GM18520 (cell line): ENCODE measurements around the gene ACOXL.
"Not testable (repeated sequence)": the region's sequence is repeated elsewhere in the genome, so short reads cannot be mapped to it uniquely, and the experiment has no call there.

Source experiments
- ATAC-seq: cut with Tn5 transposase; IDR thresholded peaks from one replicate; pipeline ENCODE4 v1.9.1; 2021; ENCODE audit not compliant: unreplicated experiment

The ACOXL gene

GRCh38 chr2:111031546-111032478 is 299.4 kb downstream of the ACOXL start:
- no peak for ATAC-seq

DNA sequence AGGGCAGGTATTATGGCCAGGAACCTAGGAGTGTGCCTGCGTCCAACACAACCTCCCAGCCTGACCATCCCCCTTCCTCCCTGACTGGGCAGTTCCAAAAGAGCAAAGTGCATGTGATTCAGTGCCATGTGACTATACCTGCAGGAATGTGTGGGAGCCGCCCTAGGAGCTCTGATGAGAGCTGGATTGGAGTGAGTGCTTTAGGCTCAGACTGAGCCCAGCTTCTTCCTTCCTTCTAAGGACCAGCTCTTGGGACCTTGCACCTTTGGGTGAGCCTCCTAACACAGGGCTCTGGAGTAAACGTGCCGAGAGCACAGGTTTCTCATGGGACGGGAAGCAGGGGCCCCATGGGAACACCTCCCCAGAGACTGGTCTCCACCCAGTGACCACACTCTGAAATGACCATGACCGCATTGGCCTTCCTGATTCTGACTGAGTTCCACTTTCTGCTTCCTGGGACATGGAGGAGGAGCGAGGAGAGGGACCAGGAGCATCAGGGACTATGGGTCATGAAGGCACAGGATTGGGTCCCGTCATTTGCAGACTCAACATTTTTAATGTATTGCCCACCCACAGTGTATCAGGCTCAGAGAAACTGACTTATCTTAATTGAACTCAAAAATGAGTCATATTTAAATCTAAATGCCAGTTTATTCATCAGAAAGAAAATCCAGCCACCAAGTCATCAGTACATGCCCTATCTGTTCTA is 300.5 kb downstream of the ACOXL start:
- ATAC-seq = no peak

GRCh38 chr2:111034146-111034545 is 301.8 kb downstream of the ACOXL start:
- ATAC-seq = no peak

DNA sequence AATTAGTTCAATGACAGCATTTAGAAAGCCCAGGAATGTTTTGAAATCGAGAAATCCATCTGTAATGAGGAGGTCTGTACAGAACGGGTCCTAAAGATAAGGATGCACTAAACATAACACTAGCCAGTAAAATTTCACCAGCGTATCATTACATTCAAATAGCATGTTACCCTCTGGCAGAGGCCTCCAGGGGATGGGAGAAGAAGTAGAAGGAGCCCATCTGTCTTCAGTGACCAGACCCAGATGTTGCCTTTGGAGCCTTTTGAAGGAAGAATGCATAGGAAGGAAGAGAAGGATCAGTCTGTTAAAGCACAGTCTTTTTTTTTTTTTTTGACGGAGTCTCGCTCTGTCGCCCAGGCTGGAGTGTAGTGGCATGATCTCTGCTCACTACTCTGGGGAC is 302.2 kb downstream of the ACOXL start:
- no peak for ATAC-seq

GRCh38 chr2:111035830-111036441 is 303.6 kb downstream of the ACOXL start:
- ATAC-seq = no peak

GRCh38 chr2:111037128-111037527 is 304.8 kb downstream of the ACOXL start:
- no peak for ATAC-seq

DNA sequence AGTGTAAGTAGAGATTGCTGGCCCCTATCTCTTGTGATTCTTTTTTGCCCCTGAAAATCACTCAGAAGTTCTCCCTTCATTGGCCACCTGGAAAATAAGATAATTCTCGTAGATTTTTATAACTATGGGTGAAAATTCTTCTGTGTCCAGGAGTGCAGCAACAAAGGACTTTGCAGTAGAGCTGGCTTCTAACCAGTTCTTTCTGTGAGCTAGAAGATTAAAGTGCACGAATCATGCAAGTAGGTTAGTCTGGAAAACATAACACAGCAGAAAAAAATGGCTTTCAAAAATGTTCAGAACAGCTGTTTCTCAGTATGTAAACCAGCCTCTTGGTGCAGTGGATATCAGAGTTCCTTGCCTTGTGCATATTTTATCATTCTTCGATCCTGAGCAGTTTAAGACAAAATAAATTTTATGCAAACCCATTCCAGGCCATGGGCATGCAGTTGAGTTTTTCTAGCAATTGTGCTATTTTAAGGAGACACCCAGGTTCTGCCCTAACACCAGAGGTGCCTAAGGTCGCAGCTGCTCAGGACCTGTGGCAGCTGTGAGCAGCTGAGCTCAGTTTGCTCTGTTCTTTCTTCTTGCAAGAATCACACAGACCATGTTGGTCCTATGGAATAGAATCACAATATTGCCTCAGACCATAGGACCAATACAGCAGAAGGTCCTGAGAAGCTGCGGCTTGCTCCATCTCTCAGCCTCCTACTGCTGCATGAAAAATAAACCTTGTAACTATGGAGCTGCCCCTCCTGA is 307.4 kb downstream of the ACOXL start:
- ATAC-seq = no peak

DNA sequence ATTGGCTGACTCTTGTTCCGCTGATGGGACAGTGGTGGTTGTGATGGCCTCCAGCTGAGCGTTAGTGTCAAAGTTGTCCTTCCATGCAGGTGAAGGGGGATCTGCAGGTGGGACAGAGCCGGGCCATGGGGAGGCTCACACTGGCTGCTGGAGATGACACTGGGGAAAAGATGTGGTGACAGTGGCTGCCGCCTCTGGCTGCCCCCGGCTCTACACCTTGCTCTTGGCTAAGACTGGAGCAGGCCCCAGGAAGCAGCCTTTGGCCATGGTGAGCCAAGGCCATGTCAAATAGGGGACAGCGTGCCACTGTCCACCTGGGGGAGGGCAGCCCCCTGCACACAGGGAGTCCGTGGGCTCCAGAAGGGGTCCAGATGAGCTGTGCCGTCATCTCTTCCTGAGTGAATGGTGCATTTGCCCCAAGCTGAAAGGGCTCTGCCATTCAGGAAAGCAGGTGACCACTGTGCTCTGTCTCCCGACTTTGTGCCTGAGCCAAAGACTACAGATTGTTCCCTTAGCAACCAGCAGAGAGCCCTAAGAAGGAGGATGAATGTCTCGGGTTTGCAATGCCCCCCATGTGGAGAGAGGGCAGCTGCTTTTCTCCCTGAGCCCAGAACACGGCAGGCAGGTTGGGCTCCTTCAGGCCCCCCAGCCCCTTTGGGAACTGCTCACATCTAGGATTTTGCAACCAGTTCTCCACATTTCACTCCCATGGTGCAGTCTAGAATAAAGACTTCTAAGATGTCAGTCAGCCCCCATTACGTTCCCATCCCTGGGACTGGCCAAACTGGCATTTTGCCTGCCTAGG is 309.2 kb downstream of the ACOXL start:
- ATAC-seq = no peak

GRCh38 chr2:111042261-111042660 is 309.9 kb downstream of the ACOXL start:
- no peak for ATAC-seq

GRCh38 chr2:111042772-111043771 is 310.7 kb downstream of the ACOXL start:
- no peak for ATAC-seq

- ATAC-seq = no peak
Measured at GRCh38 chr2:111044066-111044465, 311.7 kb downstream of the ACOXL start.

GRCh38 chr2:111045236-111045635 is 312.9 kb downstream of the ACOXL start:
- ATAC-seq = not testable (repeated sequence)

GRCh38 chr2:111045771-111046444 is 313.5 kb downstream of the ACOXL start:
- ATAC-seq = no peak

DNA sequence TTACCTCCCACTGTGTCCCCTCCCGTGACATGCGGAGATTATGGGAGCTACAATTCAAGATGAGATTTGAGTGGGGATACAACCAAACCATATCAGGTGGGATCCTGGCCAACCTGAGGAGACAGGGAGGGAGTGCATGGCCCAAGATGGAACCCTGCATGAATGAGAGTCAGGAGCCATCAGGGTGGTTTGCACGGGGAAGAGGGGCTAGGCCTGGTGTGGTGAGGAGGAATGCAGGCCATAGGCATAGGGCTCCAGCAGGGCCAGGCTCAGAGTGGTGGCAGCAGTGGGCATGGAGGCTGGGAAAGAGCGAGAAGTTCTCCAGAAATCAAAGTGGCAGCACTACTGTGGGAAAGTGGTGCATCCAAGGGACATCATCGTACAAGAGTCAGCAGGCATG is 314.3 kb downstream of the ACOXL start:
- ATAC-seq = no peak

- ATAC-seq = no peak
Measured at GRCh38 chr2:111048856-111049768, 316.7 kb downstream of the ACOXL start.

- peak; percentile 42 for ATAC-seq
Measured at GRCh38 chr2:111049792-111050640, 317.6 kb downstream of the ACOXL start.
